Breast epithelium (tissue), 3 donors: ENCODE results near the gene FAM83F.

Experiments
- CTCF ChIP-seq, 3 donors: fragments of 450-650 bp; IDR thresholded peaks; one replicate each; pipeline ENCODE4 v1.5.1; 2016 to 2017; ENCODE audit warnings: antibody characterized with exemption in 3 of 3, mild to moderate bottlenecking in 3 of 3, moderate library complexity in 3 of 3
- POLR2A ChIP-seq: fragments of 450-650 bp; IDR thresholded peaks from one replicate; pipeline ENCODE4 v1.6.1; 2016; ENCODE audit warnings: antibody characterized with exemption, mild to moderate bottlenecking, moderate library complexity
- POLR2AphosphoS5 ChIP-seq, 3 donors: sonication (generic); formaldehyde crosslinking; IDR thresholded peaks; one replicate each; pipeline ENCODE4 v1.6.1; 2017; ENCODE audit warnings: antibody characterized with exemption in 3 of 3

DNA sequence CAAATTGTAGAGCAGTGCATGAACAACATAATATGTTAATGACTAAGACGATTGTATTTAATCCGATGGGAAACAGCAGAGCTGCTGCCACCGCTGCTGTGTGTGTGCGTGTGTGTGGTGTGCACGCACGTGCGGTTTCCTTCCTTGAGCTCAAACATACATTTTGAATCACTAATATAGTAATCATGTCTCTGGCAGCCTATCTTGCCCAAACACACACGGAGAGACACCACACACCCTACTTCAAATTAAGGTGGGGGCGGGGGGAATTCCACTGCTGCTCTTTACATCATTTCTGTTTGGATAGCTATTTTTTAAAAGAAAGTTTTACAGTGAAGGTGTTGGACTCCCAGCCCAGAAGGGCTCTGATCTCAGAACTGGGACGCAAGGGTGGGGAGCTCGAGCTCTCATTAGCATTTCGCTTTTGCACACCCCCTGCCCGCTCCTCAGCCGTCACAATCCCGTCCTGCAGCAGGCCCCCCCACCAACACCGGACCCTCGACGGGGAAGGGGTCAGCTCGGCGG is 651 bp upstream of the FAM83F start:
- TF ChIP-seq CTCF (IDR thresholded peaks at IDR 0.05), result no peak
- no peak for TF ChIP-seq POLR2AphosphoS5 (IDR thresholded peaks at IDR 0.05)
- TF ChIP-seq POLR2A, result no peak
